T47D (cell line): Measurements from ENCODE around the gene MEF2D.

Experiments used
- DNase-seq, 2 experiments: peaks; one replicate each; pipeline versions ENCODE4 v3.0.0 to v3.0.0-alpha.2; 2011 to 2012; ENCODE audit warnings: low read depth in 1 of 2, low spot score in 1 of 2
- JUND ChIP-seq: IDR thresholded peaks from 2 replicates; pipeline ENCODE4 v1.6.1; 2012; ENCODE audit warnings: low read depth
- in situ Hi-C: cut with HindIII; loops from 2 replicates; pipeline ENCODE4 v1.10.0; 2016; ENCODE audit warnings: low sequenced_read_pairs, low pct_unique_long_range_greater_than_20kb

Gene MEF2D

DNA sequence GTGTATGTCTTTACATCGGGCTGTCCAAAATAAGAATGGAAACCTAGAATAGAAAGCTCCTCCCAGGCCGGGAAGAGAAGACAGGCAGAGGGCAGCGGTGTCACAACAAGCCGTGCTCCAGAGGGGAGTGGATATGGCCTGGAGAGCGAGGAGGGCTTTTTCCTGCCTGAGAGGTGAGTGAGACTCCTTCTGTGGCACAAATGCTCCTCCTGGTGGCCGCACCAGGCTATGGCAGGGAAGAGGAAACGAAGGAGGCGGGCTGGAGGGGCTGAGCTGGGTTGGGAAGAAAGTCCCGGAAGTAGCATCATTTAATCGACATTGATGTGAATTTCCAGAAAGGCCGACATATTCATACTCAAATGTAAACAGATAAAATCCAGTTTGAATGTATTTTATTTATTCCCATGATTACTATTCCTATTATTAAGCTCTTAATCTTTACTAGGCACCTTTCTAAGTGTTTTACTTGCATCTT, 54.7 kb downstream of the MEF2D start:
- in situ Hi-C loops = no loop called here
- no peak for TF ChIP-seq JUND
- peak; percentile 79 to 86 for DNase-seq

DNA sequence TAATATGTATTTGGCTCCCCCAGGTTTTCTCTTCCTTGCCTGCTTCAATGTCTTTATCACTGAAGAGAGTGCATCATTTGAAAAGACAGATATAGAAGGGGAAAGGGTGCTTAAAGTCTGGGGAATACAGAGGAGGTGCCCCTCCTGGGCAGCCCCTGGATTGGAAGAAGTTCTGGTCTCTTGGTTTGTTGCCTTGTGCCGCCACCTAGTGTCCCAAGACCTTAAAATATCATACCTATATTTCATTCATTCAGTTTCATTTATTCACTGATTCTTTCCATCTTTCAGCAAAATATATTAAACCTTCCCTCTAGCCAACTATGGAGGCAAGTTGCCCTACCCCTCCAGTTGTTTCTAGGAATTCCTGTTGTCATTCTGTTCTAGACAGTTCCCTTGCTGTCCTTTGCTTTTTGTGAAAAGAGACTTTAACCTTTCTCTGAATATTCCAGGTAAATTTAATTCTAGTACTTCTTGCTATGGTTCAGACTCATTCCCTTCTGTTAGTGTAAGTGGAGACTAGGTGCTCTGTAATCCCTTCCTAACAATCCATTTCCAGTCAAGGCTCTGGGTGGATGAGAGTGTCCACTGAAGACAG, 56.1 kb downstream of the MEF2D start:
- in situ Hi-C loops = no loop called here
- peak in 1 of 2 experiments; percentile 58 for DNase-seq
- TF ChIP-seq JUND = no peak

DNA sequence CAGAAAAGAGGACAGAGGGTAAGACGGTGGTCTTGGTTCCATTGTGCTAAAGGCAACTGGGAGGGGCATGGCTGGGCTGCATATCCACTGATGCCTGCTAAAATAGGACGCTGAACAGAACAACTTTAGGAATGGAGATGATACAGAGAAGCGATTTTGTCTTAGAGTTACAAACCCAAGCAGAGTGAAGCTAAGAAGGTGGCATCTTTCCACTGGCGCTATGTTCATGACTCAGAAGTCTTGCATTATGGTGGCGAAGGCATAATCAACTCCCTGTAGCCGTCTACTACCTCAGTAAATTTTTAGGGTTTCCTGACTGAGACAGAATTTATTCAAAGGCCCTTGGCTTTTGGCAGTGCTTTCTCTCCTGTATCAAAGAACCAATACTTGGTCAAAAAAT, 57.3 kb downstream of the MEF2D start:
- DNase-seq = no peak
- in situ Hi-C loops = no loop called here

DNA sequence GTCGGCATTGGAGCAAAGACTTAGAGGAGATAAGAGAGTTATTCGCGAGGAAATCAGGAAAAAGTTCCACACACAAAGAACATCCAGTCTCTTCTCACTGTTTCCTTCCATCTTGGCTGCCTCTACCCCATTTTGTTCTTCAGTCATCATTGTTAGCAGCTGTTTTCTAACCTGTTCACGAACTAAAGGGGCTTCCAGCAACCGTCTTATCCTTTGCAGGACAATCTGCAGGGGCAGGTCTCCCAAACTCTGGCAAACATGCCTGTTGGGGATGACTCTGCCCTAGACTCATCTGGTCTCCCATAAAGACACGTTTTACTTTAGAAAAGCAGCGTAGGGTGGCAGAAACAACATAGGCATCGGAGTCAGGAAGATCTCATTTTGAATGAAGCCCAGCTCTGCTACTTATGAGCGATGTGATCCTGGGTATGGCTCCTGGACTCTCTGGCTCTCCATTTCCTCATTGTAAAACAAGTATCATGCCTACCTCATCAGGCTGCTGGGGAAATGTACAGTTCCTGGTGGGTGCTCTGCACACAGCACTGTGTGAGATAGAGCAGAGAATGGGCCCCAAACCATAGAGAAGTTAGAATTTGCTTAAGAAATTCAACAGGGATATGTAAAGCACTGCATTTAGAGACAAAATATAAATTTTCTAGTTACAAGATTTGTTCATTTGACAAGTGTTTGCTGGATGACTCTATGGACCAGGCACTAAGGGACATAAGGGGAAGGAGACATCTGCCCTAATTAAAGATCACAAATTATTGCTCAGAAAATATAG, 59.7 kb downstream of the MEF2D start:
- TF ChIP-seq JUND = no peak
- DNase-seq = no peak
- in situ Hi-C loops = no loop called here

More for the DNA sequence above, 57.3 kb downstream of the MEF2D start:
- no peak for TF ChIP-seq JUND

DNA sequence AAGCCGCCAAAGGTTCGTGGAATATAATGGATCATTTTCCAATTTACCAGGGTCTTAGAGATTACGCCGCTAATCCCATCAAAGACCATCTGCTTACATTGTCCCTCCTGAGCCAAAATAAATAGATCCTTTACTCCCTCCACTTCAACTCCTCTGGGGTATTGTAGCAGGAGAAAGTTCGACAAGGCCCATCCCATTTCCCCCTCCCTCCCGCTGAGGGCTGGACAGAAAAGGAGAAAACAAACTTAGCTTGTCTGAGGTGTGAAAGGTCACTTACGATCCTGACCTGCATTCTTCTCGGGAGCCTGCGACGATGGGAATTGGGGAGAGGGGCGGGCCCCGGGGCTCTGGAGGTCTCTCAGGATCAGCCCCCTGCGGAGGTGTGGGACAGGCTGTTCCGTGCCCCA, 60.8 kb downstream of the MEF2D start:
- DNase-seq = no peak
- TF ChIP-seq JUND = no peak
- in situ Hi-C loops = no loop called here

DNA sequence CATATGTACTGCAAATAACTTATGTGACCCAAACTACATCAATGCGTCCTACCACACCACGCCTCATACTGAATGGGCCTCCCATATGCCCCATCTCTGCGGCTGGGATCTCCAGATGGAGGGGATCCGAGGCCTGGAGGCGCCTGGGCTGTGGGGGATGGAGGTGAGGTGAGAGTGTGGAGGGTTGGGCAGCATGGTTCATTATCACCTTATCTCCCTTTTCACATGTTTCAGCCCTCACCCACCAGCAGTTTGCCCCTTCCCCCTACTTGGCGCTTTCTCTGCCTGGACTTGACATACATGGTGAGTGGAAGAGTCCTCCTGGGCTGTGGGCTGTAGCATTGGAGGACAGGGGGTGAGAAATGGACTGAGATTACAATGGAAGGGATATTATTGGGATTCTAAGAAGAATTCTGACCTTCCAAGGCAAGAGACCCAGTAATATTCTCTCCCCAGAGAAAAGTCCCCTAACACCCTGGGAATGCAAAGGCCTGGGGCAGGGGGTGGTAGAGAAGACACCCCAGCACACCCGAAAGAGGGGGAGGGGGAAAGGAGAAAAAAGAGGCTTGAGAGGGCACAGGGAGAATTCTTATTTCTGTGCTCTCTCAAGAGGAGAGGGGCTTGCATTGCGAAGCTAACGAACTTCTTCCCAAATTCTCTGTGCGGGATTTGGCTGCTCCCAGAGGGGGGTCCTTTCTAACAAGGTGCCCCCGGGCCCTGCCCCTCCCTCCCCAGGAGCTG, 61.4 kb downstream of the MEF2D start:
- in situ Hi-C loops = no loop called here
- DNase-seq = no peak
- no peak for TF ChIP-seq JUND

DNA sequence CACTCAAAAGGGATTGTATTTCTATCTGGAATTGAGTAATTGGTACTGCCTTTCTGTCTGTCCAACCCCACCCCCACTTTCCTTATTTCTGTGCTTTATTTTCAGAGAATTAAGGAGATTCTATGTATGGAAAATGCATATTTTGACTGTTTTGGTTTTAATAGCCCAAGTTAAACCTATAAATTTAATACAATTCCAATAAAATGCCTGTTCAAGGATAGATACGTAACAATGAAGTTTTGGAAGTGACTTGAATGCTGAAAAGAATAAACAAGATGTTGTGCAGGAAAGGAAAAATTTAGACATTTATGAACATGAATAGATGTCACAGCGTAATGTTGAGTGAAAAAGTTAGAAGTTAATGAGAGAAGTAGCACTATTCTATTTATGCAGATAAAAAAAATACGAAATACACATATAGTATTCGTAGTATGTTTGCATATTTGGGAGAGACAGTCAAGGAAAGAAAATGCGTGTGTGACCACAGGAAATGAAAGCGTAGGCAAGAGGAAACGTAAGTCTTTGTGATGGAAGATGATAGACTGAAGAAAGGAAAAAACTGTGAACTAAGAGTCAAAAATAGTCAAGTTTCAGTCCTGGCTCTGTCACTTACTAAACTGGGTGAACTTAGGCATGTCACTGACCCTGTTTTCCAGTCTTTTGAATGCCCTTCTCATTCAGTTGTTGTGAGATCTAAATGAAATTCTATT, 62.1 kb downstream of the MEF2D start:
- in situ Hi-C loops = no loop called here
- no peak for TF ChIP-seq JUND
- no peak for DNase-seq

DNA sequence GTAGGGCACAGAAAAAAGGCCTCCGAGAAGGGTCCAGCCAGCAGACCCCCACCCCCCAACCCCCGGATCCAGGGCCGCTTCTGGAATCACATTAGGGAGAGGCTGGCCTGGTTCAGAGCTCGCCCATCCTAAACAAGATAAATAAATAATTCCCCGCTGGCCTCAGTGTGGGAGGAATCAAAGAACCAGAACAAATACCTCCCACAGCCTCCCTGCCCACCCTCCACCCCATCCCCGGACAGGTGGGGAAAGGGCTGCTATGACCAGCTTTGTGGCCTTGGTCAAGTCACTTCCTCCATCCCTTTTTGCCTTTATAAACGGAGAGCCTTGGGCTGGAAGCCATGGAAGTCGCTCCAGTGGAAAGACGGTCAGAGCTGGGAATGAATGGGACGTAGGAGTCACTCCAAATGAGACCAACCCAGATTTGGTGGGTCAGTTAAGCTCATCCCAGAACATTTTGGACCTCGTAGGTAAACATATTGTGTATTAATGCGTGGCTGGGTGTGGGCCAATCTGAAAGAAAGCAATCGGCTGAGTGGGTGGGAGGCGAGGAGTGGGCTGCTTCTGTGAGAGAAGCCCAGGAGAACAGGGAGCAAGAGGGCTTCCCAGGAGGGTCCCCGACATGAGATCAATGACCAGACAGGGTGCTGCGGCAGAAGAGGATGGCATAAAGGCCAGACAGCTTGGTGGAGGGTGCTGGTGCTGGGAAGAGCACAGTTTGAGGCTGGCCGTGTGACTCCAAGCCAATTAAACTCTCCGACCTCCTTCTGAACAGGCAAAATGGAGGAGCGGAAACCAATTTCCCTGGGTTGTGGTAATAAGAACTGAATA, 63.3 kb downstream of the MEF2D start:
- no peak for DNase-seq
- TF ChIP-seq JUND = no peak
- in situ Hi-C loops = no loop called here

DNA sequence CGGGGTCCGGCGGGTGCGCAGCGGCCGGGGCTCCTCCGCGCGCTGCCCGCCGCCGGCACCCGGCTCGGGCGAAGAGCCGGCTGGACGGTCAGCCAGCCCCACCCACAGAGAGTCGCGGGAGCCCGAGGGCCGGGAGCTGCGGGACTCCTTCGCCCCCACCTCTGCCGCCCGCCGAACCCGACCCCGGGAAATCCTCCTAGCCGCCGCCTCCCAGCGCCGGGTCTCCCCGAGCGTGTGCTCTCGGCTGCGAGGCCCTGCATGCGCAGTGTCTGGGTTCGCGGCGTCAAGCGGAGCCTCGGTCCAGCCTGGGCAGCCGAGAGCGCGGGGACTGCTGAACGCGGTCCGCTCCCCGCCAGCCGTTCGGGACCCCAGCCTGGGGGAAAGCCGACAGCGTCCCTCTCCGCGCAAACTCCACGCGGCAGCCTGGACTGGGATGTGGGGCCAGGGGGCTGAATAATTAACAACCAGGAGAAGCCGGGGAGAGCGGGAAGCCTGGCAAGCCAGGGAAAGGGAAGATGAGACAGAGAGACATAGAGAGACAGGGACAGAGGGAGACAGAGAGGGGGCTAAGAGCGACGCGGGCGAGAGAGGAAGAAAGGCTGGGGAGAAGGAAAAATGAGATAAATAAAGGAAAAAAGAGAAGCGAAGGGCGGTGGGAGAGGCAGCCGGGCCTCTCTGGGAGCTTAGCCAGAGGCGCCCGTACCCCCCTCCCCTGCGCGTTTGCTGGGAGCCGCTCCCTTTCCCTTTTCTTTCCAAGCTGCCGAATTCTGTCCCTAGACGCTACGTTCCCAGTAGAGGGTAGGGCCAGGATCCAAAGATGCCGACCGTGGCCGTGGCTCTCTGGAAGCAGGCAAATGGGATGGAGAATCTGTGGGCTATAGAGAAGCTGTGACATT, 64.2 kb downstream of the MEF2D start:
- in situ Hi-C loops = no loop called here
- DNase-seq = no peak
- TF ChIP-seq JUND = no peak

DNA sequence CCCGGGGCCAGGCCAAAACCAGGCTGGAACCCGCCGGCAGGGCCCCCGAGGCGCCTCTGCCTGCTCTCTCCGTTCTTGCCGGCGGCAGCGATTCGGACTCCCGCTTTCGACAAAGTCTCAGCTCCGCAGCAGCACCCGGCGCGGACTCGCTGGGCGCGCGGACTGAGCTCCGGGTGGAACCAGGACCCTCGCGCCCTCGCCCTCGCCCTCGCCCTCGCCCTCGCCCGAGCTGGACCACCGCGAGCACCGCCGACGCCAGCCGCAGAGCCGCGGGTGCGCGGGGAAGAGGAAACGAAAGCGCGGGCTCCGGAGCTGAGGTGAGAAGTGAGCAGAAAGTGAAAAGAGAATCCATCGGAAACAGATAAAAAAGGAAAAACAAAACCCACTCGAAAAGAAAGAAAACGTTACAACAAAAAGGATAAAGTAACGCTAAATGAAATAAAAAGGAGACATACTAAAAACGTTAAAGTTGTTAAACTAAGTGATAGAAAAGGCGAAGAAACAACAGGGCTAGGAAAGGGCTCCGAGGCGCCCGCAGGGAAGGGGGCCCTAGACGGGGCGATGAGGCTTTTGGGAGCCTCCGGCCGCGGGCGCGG, 64.9 kb downstream of the MEF2D start:
- in situ Hi-C loops = no loop called here
- no peak for TF ChIP-seq JUND
- DNase-seq = no peak

DNA sequence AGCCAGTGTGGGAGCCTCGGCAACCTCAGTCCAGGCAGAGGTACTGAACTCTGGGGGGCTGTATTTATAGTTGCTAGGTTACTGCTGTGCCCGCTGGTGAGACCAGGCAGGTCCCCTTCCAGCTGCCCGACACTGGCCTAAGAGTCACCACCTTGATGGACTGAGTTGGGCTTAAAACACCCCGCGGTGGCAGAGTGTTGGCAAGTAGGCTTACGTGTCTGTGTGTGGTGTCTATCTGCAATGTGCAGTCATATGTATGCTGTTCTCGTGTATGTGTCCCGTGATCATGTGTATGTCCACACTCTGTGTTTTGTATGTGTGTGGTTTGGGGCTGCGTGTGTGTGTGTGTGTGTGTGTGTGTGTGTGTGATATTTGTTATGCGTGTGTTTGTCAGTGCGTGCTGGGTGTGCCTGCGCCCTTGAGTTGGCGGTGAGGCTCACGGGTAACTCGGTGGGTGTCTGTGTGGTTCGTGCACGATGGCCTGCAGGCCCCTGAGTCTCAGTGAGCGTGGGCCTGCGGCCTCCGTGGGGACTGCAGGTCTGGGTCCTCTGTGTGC, 65.5 kb downstream of the MEF2D start:
- DNase-seq = no peak
- no peak for TF ChIP-seq JUND
- in situ Hi-C loops = no loop called here
